ENCODE results near the gene GRIN2C.

The GRIN2C gene

DNA sequence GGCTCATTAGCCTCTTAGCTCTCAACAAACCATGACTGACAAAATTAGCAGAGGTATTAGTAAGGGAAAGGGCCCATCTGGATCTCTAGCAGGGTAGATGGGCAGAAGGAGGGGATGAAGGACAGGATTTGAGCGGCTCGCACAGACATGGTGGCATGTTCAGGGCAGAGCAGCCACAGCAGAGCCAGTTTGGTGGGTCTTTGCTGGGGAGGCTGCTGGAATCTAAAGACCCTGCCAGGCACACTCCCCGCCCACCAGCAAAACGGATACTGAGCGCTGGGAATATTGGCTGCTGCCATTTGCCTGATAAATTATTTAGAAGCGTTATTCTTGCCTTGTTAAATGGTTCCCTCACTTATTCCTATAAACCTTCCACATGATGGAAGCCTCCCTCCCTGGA is 62.8 kb downstream of the GRIN2C start:
- TF ChIP-seq, protein P1, sequence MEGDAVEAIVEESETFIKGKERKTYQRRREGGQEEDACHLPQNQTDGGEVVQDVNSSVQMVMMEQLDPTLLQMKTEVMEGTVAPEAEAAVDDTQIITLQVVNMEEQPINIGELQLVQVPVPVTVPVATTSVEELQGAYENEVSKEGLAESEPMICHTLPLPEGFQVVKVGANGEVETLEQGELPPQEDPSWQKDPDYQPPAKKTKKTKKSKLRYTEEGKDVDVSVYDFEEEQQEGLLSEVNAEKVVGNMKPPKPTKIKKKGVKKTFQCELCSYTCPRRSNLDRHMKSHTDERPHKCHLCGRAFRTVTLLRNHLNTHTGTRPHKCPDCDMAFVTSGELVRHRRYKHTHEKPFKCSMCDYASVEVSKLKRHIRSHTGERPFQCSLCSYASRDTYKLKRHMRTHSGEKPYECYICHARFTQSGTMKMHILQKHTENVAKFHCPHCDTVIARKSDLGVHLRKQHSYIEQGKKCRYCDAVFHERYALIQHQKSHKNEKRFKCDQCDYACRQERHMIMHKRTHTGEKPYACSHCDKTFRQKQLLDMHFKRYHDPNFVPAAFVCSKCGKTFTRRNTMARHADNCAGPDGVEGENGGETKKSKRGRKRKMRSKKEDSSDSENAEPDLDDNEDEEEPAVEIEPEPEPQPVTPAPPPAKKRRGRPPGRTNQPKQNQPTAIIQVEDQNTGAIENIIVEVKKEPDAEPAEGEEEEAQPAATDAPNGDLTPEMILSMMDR (conservative IDR thresholded peaks at IDR 0.05): no peak

DNA sequence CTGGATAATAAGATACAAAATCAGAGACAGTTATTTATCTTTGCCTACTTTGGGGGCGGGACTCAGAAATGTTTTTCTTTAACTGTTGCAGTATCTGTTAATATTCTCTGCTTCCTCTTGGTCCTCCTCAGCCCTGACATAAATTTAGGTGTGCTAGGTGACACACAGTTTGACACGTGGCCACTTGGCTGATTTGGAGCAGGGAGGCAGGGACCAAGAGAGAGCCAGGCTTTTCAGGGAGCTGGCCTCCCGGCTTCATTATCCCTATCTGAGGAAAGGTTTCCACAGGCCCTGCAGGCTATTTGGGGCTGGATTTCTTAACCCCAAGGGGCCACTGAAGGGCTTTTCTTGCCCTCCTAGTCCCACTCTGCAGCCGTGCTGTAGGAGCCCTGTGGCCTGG is 63.5 kb downstream of the GRIN2C start:
- H3K27ac ChIP-seq: no peak overlapping the region
- TF ChIP-seq, protein P1 (conservative IDR thresholded peaks at IDR 0.05): no peak

More for the DNA sequence above, 62.8 kb downstream of the GRIN2C start:
- H3K27ac ChIP-seq: no peak overlapping the region

DNA sequence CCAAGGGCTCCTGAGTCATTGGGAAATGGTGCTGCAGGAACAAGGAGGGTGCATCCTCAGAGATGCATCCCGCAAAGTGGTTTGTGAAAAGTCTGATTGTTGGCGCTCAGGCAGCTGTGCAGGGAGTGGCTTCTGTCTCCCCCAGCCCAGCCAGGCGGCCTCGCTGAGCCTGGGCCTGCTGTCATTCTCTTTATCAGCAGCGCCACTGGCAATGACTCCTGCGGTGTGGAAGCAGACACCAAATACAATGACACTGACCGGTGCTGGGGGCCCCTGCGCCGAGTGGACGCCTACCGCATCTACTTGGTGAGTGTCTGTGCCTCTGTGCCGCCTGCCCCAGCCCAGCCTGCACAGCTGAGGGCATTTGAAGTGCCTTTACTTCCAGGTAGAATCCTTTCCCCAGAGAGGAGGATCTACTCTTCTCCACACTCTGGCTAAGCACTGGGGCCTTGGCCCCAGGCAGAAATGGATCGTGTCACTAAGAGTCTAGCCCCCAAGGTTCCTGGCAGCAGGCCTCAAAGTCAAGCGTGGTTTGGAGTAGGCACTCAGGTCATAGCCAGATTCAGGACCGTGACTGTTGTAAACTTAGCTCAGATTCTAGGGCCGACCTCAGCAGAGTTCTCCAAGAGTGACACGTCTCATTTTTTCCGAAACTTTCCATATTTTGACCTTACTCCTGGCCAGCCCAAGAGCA is 64.2 kb downstream of the GRIN2C start:
- no peak overlapping the region for H3K27ac ChIP-seq
- TF ChIP-seq, protein P1 (conservative IDR thresholded peaks at IDR 0.05): no peak

DNA sequence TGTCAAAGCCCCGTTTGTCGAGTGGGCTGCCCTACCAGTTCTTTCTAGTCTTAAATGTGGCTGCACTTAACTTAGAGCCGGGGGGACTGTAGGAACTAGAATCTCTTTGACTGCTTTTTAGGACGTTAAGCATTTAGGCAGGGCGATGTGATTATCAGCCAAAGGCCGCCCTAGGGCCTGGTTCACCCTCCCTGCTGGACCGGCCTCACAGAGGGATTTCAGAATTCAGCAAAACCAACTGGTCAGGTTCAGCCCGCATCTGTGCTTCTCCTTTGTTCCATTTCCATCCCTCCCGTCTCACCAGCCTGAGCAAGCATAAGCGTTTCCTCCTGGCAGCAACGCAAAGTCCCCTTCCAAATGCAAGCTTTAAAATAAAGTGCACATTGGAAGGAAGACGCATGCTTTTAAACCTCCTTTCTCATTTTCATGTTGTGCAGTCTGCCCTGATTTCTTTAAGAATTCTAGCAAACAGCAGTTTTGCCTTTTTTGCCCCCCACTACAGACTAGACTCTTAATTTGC is 67.0 kb downstream of the GRIN2C start:
- TF ChIP-seq, protein P1 (conservative IDR thresholded peaks at IDR 0.05): no peak

More for the DNA sequence above, 67.0 kb downstream of the GRIN2C start:
- no peak overlapping the region for H3K27ac ChIP-seq
